Bronchus fibroblast of lung (primary cell): ENCODE measurements around the gene BCKDHB. TPM values are rescaled to one million over a fixed set of nuclear protein-coding genes. Genes with fewer than 3 reads are reported as not detected.

ENCODE experiments used
- total RNA-seq: library from RNA; depleted of rRNA; stranded (reverse); fragments of >200 nt; gene quantifications from 2 replicates; pipeline ENCODE4 v1.2.3, GENCODE V29; 2015

The BCKDHB gene
- total RNA-seq, result 7.7 and 8.9 TPM in 2 replicates

GRCh38 chr6:80106418-80107235 is at the start of gene BCKDHB:
Gene BCKDHB (plus strand): TSS chr6:80106671. CDS start chr6:80106694, 23 bp downstream.

Other genes starting within 250 kb of the BCKDHB start
- 5.1 and 6.4 TPM in 2 replicates for gene ELOVL4, start 159.1 kb upstream of the BCKDHB start, total RNA-seq
- gene TTK, start 102.0 kb upstream of the BCKDHB start, total RNA-seq, result 37.8 and 43.0 TPM in 2 replicates